ENCODE measurements around the gene NCKAP5. TPM values are rescaled to one million over a fixed set of nuclear protein-coding genes. Genes with fewer than 3 reads are reported as not detected.

NCKAP5 gene
- total RNA-seq, 4 donors from 2014 or later, result 2.7 to 11.7 (median 5.6) TPM

DNA sequence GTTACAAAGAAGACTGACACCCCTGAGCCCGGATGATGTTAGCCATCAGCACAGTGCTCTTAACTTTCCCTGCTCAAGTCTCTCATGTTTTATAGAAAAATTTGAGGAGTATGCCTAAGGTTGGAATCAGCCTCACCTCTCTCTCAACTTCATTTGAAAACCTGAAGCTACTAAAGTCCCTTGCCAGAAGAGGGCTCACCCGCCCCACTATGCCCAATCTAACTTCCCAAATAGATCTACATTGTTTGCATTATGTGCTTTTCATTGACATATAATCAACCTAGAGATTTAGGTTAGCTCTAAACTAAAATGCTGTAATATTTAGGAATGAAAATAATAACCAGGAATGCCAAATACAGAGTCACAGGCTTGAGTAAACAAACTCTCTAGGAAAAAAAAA lies 305.4 kb downstream of the NCKAP5 start:
- 77 to 80% methylated on average over 2 of the region's 2 CpGs for WGBS, 2 donors
- Histone ChIP-seq H3K4me3 (no peak overlapping the region), H3K36me3 (no peaks in the 10 kb centered on the region), H3K9me3 (no peaks in the 10 kb centered on the region), H3K4me1 (peaks cover 0 to 33% (median 0%) of the 10 kb centered on the region in 4 donors), H3K27ac (no peak overlapping the region), H3K27me3 (peaks cover 0 to 11% of the 10 kb centered on the region in 2 donors)
- TF ChIP-seq POLR2A (IDR thresholded peaks at IDR 0.05) (no peak), CTCF (IDR thresholded peaks at IDR 0.05) (no peak), EP300 (IDR thresholded peaks at IDR 0.05) (no peak)
- no peak for DNase-seq (ENCODE audit: low spot score in 2 of 2)

- TF ChIP-seq CTCF (IDR thresholded peaks at IDR 0.05) (no peak), EP300 (IDR thresholded peaks at IDR 0.05) (no peak), POLR2A (IDR thresholded peaks at IDR 0.05) (no peak)
- Histone ChIP-seq H3K27ac (no peak overlapping the region), H3K4me1 (no peaks in the 10 kb centered on the region), H3K36me3 (no peaks in the 10 kb centered on the region), H3K9me3 (no peaks in the 10 kb centered on the region), H3K4me3 (no peak overlapping the region), H3K27me3 (no peaks in the 10 kb centered on the region)
- no peak for DNase-seq (ENCODE audit: low spot score in 2 of 2)
- 40 to 46% methylated on average over 2 of the region's 2 CpGs for WGBS, 2 donors
Observed at GRCh38 chr2:133255360-133255759, 312.9 kb downstream of the NCKAP5 start.

GRCh38 chr2:133253793-133254192 lies 314.5 kb downstream of the NCKAP5 start:
- Histone ChIP-seq H3K27ac (no peak overlapping the region), H3K4me3 (no peak overlapping the region), H3K4me1 (no peaks in the 10 kb centered on the region), H3K36me3 (no peaks in the 10 kb centered on the region), H3K9me3 (no peaks in the 10 kb centered on the region), H3K27me3 (no peaks in the 10 kb centered on the region)
- no peak for DNase-seq (ENCODE audit: low spot score in 2 of 2)
- TF ChIP-seq POLR2A (IDR thresholded peaks at IDR 0.05) (no peak), CTCF (IDR thresholded peaks at IDR 0.05) (no peak), EP300 (IDR thresholded peaks at IDR 0.05) (no peak)
- 90 to 96% methylated on average over 2 of the region's 2 CpGs for WGBS, 2 donors

DNA sequence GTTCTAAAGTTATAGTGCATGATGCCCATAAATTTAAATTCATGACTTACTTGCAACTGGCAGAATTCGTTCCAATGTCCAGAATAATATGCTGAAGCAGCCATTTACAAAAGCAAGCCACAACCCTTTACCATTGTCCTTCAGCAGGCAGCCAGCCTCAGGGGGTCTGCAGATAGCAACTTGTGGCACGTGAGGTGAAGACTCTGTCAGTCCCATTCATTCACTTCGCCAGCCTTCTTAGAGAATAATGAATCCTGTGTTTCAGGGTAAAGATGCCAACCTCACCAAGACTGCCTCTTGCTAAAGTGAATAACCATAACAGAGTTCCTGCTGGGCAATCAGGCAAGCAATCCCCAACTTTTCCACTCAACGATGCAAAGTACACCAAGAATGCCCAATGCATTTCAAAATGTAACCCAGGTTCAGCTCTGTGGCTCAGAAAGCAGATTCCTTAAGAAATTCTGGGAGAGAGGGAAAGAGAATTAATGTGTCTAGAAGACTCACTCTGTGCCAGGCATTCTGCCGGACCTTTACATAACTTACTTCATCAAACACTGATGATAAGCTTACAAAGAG lies 315.4 kb downstream of the NCKAP5 start:
- Histone ChIP-seq H3K4me3 (no peak overlapping the region), H3K9me3 (no peaks in the 10 kb centered on the region), H3K4me1 (peaks cover 0 to 9% (median 0%) of the 10 kb centered on the region in 4 donors), H3K27ac (no peak overlapping the region), H3K27me3 (no peaks in the 10 kb centered on the region), H3K36me3 (no peaks in the 10 kb centered on the region)
- DNase-seq (ENCODE audit: low spot score in 2 of 2), result no peak
- no peak for TF ChIP-seq POLR2A (IDR thresholded peaks at IDR 0.05)
- TF ChIP-seq CTCF (IDR thresholded peaks at IDR 0.05), result no peak
- TF ChIP-seq EP300 (IDR thresholded peaks at IDR 0.05), result no peak
- 68 to 71% methylated on average over 5 of the region's 5 CpGs for WGBS, 2 donors

GRCh38 chr2:133249362-133249761 lies 318.9 kb downstream of the NCKAP5 start:
- H3K27me3 ChIP-seq, result no peaks in the 10 kb centered on the region
- H3K4me1 ChIP-seq, result peaks cover 0 to 15% (median 0%) of the 10 kb centered on the region in 4 donors
- H3K4me3 ChIP-seq, result no peak overlapping the region
- DNase-seq (ENCODE audit: low spot score in 2 of 2), result no peak
- H3K27ac ChIP-seq, result no peak overlapping the region
- WGBS, 2 donors, result 77 to 79% methylated on average over 2 of the region's 2 CpGs
- TF ChIP-seq EP300 (IDR thresholded peaks at IDR 0.05), result no peak
- no peak for TF ChIP-seq POLR2A (IDR thresholded peaks at IDR 0.05)
- no peak for TF ChIP-seq CTCF (IDR thresholded peaks at IDR 0.05)
- H3K9me3 ChIP-seq, result no peaks in the 10 kb centered on the region
- H3K36me3 ChIP-seq, result no peaks in the 10 kb centered on the region
